GM12878 (cell line): Measurements from ENCODE around the gene DIP2C. TPM values are rescaled to one million over a fixed set of nuclear protein-coding genes. Genes with fewer than 3 reads are reported as not detected.

Source experiments
- ATAC-seq: fragments of 200-7000 bp; cut with Tn5 transposase; 3 replicates; pipeline ENCODE4 v1.9.1; 2020; ENCODE audit warnings: mild to moderate bottlenecking, moderate library complexity
- BruUV-seq: library from RNA; stranded (reverse); fragments of 400-500 nt; replicated peaks from 2 replicates; lab custom pipeline; 2021; lab: Mats Ljungman, UMichigan
- CTCF ChIA-PET: fragments of 300-600 bp; sonication (Branson Sonifier 250); formaldehyde crosslinking; extraction: SDS; loops from one replicate; lab custom pipeline; 2021; ENCODE audit warnings: inconsistent platforms; lab: Yijun Ruan, JAX
- POLR2A ChIA-PET: fragments of 350-600 bp; formaldehyde crosslinking; extraction: SDS; loops from one replicate; lab custom pipeline; 2021; ENCODE audit warnings: inconsistent platforms; lab: Charles Lee
- RAD21 ChIA-PET: fragments of 300-600 bp; sonication (Branson Sonifier 250); formaldehyde crosslinking; loops from one replicate; lab custom pipeline; 2023; ENCODE audit warnings: antibody characterized with exemption; ENCODE audit not compliant: unreplicated experiment; lab: Charles Lee
- SMC1A ChIA-PET: fragments of 300-600 bp; sonication (Branson Sonifier 250); formaldehyde crosslinking; loops from one replicate; lab custom pipeline; 2023; ENCODE audit not compliant: unreplicated experiment, uncharacterized antibody; lab: Charles Lee
- DNase-seq: peaks from one replicate; pipeline ENCODE4 v3.0.0-alpha.2; 2011; ENCODE audit warnings: low read depth, low spot score
- FAIRE-seq: peaks from 3 replicates; lab custom pipeline; 2011; peaks lifted over from hg19 to GRCh38; lab: Jason Lieb, UNC
- H2AFZ ChIP-seq: 2 replicates; pipeline ENCODE4 v1.6.0; 2011; ENCODE audit warnings: low read depth, low read length, control low read depth; ENCODE audit not compliant: control insufficient read depth
- H3K27ac ChIP-seq: 2 replicates; pipeline ENCODE4 v1.5.1; 2011; ENCODE audit warnings: control low read depth; ENCODE audit not compliant: control insufficient read depth, insufficient read depth
- H3K27me3 ChIP-seq, 2 experiments: replicated peaks in 1 of 2; 2 replicates each; pipeline versions ENCODE4 v1.6.0 to v1.6.1; 2011; ENCODE audit warnings: low read length in 1 of 2; ENCODE audit not compliant: control insufficient read depth in 2 of 2, insufficient read depth in 2 of 2
- H3K36me3 ChIP-seq, 2 experiments: 2 replicates each; pipeline ENCODE4 v1.5.1; 2011; ENCODE audit warnings: low read length in 1 of 2; ENCODE audit not compliant: control insufficient read depth in 2 of 2, insufficient read depth in 2 of 2
- H3K4me1 ChIP-seq: 2 replicates; pipeline ENCODE4 v1.6.1; 2011; ENCODE audit warnings: mild to moderate bottlenecking, low read length, moderate library complexity, mixed read lengths; ENCODE audit not compliant: control insufficient read depth, insufficient read depth
- H3K4me2 ChIP-seq: 2 replicates; pipeline ENCODE4 v1.6.0; 2011; ENCODE audit warnings: control low read depth; ENCODE audit not compliant: control insufficient read depth, insufficient read depth
- H3K4me3 ChIP-seq: fragments of 200-600 bp; sonication (generic); 2 replicates; pipeline ENCODE4 v1.5.1; 2016
- H3K79me2 ChIP-seq: 2 replicates; pipeline ENCODE4 v1.6.0; 2011; ENCODE audit warnings: low read length; ENCODE audit not compliant: control insufficient read depth, insufficient read depth
- H3K9ac ChIP-seq: 2 replicates; pipeline ENCODE4 v1.8.0; 2011; ENCODE audit warnings: low read length, control low read depth, mixed read lengths; ENCODE audit not compliant: control insufficient read depth, insufficient read depth
- H3K9me3 ChIP-seq: replicated peaks from 3 replicates; pipeline ENCODE4 v1.5.1; 2011; ENCODE audit warnings: mild to moderate bottlenecking, low read length; ENCODE audit not compliant: control insufficient read depth, insufficient read depth
- H4K20me1 ChIP-seq: 2 replicates; pipeline ENCODE4 v1.6.0; 2011; ENCODE audit not compliant: control insufficient read depth, insufficient read depth
- BCL11A ChIP-seq: IDR thresholded peaks from 2 replicates; pipeline ENCODE4 v1.6.1; 2011; ENCODE audit warnings: low read depth, low read length
- BMI1 ChIP-seq: fragments of 450-650 bp; IDR thresholded peaks from 2 replicates; pipeline ENCODE4 v1.6.1; 2016; ENCODE audit warnings: mild to moderate bottlenecking, moderate library complexity, borderline replicate concordance
- FOXM1 ChIP-seq: IDR thresholded peaks from 2 replicates; pipeline ENCODE4 v1.6.1; 2012; ENCODE audit warnings: low read depth, mild to moderate bottlenecking, inconsistent platforms, low read length, moderate library complexity
- HDAC2 ChIP-seq: fragments of 200-600 bp; sonication (generic); IDR thresholded peaks from 2 replicates; pipeline ENCODE4 v1.6.1; 2017
- LARP7 ChIP-seq: fragments of 450-650 bp; IDR thresholded peaks from 2 replicates; pipeline ENCODE4 v1.6.1; 2017; ENCODE audit warnings: mild to moderate bottlenecking
- MYC ChIP-seq: IDR thresholded peaks from 2 replicates; pipeline ENCODE4 v1.6.1; 2011; ENCODE audit warnings: mild to moderate bottlenecking, low read length, moderate library complexity, inconsistent platforms; ENCODE audit not compliant: insufficient read depth, insufficient replicate concordance, insufficient read length, severe bottlenecking
- NFIC ChIP-seq: IDR thresholded peaks from 2 replicates; pipeline ENCODE4 v1.6.1; 2012; ENCODE audit warnings: low read depth, mild to moderate bottlenecking, inconsistent platforms, low read length, moderate library complexity
- NFYB ChIP-seq: IDR thresholded peaks from 2 replicates; pipeline ENCODE4 v1.6.1; 2011; ENCODE audit warnings: low read depth, mild to moderate bottlenecking, low read length, improper control_type of control experiment, moderate library complexity; ENCODE audit not compliant: insufficient read depth
- PAX8 ChIP-seq: fragments of 450-650 bp; IDR thresholded peaks from 2 replicates; pipeline ENCODE4 v1.6.1; 2017; ENCODE audit warnings: mild to moderate bottlenecking, moderate library complexity
- PML ChIP-seq: IDR thresholded peaks from 2 replicates; pipeline ENCODE4 v1.6.1; 2012; ENCODE audit warnings: low read length, inconsistent platforms
- SIN3A ChIP-seq: IDR thresholded peaks from 2 replicates; pipeline ENCODE4 v1.6.1; 2012; ENCODE audit warnings: low read depth, low read length, improper control_type of control experiment
- SMARCA5 ChIP-seq: fragments of 450-650 bp; IDR thresholded peaks from 2 replicates; pipeline ENCODE4 v1.6.1; 2017; ENCODE audit warnings: mild to moderate bottlenecking
- STAT3 ChIP-seq: IDR thresholded peaks from 2 replicates; pipeline ENCODE4 v1.6.1; 2011; ENCODE audit warnings: low read depth, low read length, improper control_type of control experiment
- SUPT20H ChIP-seq: IDR thresholded peaks from 2 replicates; pipeline ENCODE4 v1.6.1; 2011; ENCODE audit warnings: low read depth, mild to moderate bottlenecking, low read length, moderate library complexity, borderline replicate concordance; ENCODE audit not compliant: control insufficient read depth
- ZNF207 ChIP-seq: fragments of 450-650 bp; IDR thresholded peaks from 2 replicates; pipeline ENCODE4 v1.6.1; 2014; ENCODE audit warnings: antibody characterized with exemption, mild to moderate bottlenecking, borderline replicate concordance
- WGBS: methylation state at CpG from one replicate; pipeline ENCODE4 v1.1.6; 2016; ENCODE audit warnings: low lambda C conversion rate; ENCODE audit not compliant: insufficient replicate concordance, insufficient coverage; ENCODE audit errors: missing lambda C conversion rate; 5-methylcytosine and 5-hydroxymethylcytosine counted together
- in situ Hi-C: fragments of 300-500 bp; cut with MboI; formaldehyde crosslinking; loops from 9 replicates; pipeline ENCODE4 v1.14.3; 2018; ENCODE audit warnings: mixed read lengths
- intact Hi-C: fragments of 100-400 bp; cut with micrococcal nuclease; formaldehyde crosslinking; loops from one replicate; pipeline ENCODE4 v1.14.2; 2022; ENCODE audit not compliant: unreplicated experiment
- polyA plus RNA-seq, 11 experiments: library from polyadenylated mRNA; depleted of rRNA in 4 of 11; unstranded in 6 of 11; stranded (reverse) in 5 of 11; fragments of >200 nt; fragmentation: Nextera tagmentation in 4 of 11; fragmentation: Illumina TruSeq in 1 of 11; extraction: Ambion mirVana in 4 of 11; extraction: Trizol in 1 of 11; gene quantifications; 1 replicate in 1 of 11; 2 replicates in 10 of 11; pipeline versions ENCODE4 v1.2.1 to v1.2.3, GENCODE V29; 2011 to 2016; ENCODE audit warnings: inconsistent platforms in 2 of 11, missing spikeins in 2 of 11, low read depth in 1 of 11
- total RNA-seq, 4 experiments: library from RNA; depleted of rRNA in 3 of 4; stranded (reverse); fragments of >200 nt in 3 of 4; fragmentation: Illumina TruSeq in 1 of 4; extraction: Trizol in 1 of 4; gene quantifications; 2 replicates each; pipeline versions ENCODE4 v1.2.1 to v1.2.3, GENCODE V29; 2013 to 2021
- TF ChIP-seq, protein P1 (sequence below): fragments of 450-650 bp; IDR thresholded peaks from 2 replicates; pipeline ENCODE4 v1.6.1; 2017; ENCODE audit warnings: mild to moderate bottlenecking, low read depth, inconsistent platforms; ENCODE audit not compliant: poor library complexity, severe bottlenecking

The DIP2C gene
- total and polyA plus RNA-seq, 10 of the 15 experiments (the other 5 are each of a cell fraction or from before 2014, with no cell fraction given), result 0.01 to 0.10 (median 0.06) TPM

DNA sequence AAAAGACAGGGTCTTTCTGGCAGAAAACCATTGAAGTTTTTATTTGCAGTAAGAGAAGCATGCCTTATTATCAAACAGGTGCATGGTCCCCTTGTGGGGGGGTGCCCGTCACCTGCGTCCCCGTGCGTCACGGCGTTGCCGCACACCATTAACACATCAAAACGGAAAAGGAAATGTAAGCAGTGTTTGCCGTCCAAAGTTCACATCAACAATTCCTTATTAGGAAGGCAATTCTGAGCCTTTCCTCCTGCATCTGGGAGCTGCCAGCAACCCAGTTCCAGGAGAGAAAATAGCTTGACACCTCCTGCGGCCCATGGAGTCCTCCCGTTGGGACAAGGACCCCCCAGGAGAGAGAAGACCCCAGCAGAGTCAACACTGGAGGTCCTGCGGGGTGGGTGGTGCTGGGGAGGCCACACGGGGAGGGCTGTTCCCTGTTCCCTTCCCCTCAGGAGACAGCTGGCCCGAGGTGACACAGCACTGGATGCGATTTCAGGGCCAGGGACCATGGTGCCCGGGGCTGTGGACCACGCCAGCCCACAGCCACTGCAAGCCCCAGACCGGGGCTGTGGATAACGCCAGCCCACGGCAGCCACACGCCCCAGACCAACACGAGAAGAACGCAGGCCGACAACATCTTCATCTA is 39.5 kb downstream of the DIP2C start:
- RAD21 ChIA-PET, result no interaction called here
- no TSS peak for BruUV-seq
- H3K79me2 ChIP-seq, result no peaks in the 10 kb centered on the region
- SMC1A ChIA-PET, result no interaction called here
- no peak for ATAC-seq
- CTCF ChIA-PET, result no interaction called here
- in situ Hi-C loops (no loop called here), intact Hi-C loops (no loop called here)
- H3K4me2 ChIP-seq, result no peak overlapping the region
- no peak overlapping the region for H3K27ac ChIP-seq
- no peak for FAIRE-seq
- no peak overlapping the region for H3K9ac ChIP-seq
- H3K36me3 ChIP-seq, result no peaks in the 10 kb centered on the region
- POLR2A ChIA-PET, result no interaction called here
- WGBS, result 60% methylated on average over 23 of the region's 24 CpGs
- H3K9me3 ChIP-seq, result no peaks in the 10 kb centered on the region; the same call in 2 of the 3 replicates
- DNase-seq, result no peak
- no peak overlapping the region for H3K4me3 ChIP-seq
- no peaks in the 10 kb centered on the region for H3K27me3 ChIP-seq
- no peaks in the 10 kb centered on the region for H4K20me1 ChIP-seq
- no peaks in the 10 kb centered on the region for H3K4me1 ChIP-seq
- TF ChIP-seq LARP7, result no peak
- no peak for TF ChIP-seq SUPT20H
- TF ChIP-seq PAX8, result no peak
- TF ChIP-seq FOXM1, result no peak
- no peak for TF ChIP-seq NFYB
- TF ChIP-seq BMI1, result no peak
- no peak for TF ChIP-seq ZNF207
- TF ChIP-seq BCL11A, result no peak
- no peak for TF ChIP-seq SMARCA5
- no peak for TF ChIP-seq SIN3A
- TF ChIP-seq, protein P1, sequence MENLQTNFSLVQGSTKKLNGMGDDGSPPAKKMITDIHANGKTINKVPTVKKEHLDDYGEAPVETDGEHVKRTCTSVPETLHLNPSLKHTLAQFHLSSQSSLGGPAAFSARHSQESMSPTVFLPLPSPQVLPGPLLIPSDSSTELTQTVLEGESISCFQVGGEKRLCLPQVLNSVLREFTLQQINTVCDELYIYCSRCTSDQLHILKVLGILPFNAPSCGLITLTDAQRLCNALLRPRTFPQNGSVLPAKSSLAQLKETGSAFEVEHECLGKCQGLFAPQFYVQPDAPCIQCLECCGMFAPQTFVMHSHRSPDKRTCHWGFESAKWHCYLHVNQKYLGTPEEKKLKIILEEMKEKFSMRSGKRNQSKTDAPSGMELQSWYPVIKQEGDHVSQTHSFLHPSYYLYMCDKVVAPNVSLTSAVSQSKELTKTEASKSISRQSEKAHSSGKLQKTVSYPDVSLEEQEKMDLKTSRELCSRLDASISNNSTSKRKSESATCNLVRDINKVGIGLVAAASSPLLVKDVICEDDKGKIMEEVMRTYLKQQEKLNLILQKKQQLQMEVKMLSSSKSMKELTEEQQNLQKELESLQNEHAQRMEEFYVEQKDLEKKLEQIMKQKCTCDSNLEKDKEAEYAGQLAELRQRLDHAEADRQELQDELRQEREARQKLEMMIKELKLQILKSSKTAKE, result no peak
- no peak for TF ChIP-seq STAT3
- TF ChIP-seq PML, result no peak
- TF ChIP-seq NFIC, result no peak
- no peak for TF ChIP-seq MYC
- no peak for TF ChIP-seq HDAC2
- no peak overlapping the region for H2AFZ ChIP-seq
